Upper lobe of left lung (tissue), 4 donors: ENCODE measurements around the gene CARM1.

Experiments
- POLR2A ChIP-seq, 4 donors: fragments of 450-650 bp; IDR thresholded peaks; one replicate each; pipeline ENCODE4 v1.5.1; 2016 to 2017; ENCODE audit warnings: antibody characterized with exemption in 4 of 4, mild to moderate bottlenecking in 2 of 4
- POLR2AphosphoS5 ChIP-seq, 2 donors: sonication (generic); formaldehyde crosslinking; IDR thresholded peaks; one replicate each; pipeline ENCODE4 v1.5.1; 2017; ENCODE audit warnings: antibody characterized with exemption in 2 of 2
- TF ChIP-seq, protein P1 (sequence below), 6 experiments: fragments of 450-650 bp in 4 of 6; fragments of 200-600 bp in 2 of 6; sonication (generic) in 2 of 6; IDR thresholded peaks; one replicate each; pipeline ENCODE4 v1.5.1; 2016 to 2019; ENCODE audit warnings: antibody characterized with exemption in 6 of 6

DNA sequence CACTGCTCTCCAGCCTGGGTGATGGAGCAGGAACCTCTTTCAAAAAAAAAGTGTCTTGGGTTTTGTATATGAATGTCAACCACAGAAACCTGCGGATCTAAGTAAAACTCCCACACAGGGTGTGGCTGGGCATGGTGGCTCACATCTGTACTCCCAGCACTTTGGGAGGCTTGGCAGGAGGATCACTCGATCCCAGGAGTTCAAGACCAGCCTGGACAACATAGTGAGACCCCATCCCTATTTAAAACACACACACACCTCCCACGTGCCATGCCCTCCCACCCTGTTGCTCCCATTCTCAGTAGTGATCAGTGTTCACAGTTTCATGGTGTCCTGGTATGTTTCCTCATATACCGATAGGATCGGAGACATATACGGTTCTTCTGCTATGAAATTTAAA lies 44.5 kb upstream of the CARM1 start:
- TF ChIP-seq, protein P1, sequence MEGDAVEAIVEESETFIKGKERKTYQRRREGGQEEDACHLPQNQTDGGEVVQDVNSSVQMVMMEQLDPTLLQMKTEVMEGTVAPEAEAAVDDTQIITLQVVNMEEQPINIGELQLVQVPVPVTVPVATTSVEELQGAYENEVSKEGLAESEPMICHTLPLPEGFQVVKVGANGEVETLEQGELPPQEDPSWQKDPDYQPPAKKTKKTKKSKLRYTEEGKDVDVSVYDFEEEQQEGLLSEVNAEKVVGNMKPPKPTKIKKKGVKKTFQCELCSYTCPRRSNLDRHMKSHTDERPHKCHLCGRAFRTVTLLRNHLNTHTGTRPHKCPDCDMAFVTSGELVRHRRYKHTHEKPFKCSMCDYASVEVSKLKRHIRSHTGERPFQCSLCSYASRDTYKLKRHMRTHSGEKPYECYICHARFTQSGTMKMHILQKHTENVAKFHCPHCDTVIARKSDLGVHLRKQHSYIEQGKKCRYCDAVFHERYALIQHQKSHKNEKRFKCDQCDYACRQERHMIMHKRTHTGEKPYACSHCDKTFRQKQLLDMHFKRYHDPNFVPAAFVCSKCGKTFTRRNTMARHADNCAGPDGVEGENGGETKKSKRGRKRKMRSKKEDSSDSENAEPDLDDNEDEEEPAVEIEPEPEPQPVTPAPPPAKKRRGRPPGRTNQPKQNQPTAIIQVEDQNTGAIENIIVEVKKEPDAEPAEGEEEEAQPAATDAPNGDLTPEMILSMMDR (IDR thresholded peaks at IDR 0.05), result no peak
- TF ChIP-seq POLR2A (IDR thresholded peaks at IDR 0.05) (no peak), POLR2AphosphoS5 (IDR thresholded peaks at IDR 0.05) (no peak)
